ENCODE data around the gene FNDC3B. TPM values are rescaled to one million over a fixed set of nuclear protein-coding genes. Genes with fewer than 3 reads are reported as not detected.
A peak's percentile ranks its signal among the peaks of the same experiment; 100 is the strongest.
"Not testable (repeated sequence)": the region's sequence is repeated elsewhere in the genome, so short reads cannot be mapped to it uniquely, and the experiment has no call there.

Gene FNDC3B
- total RNA-seq, 1 donor from 2014 or later, result 64.4 TPM

- intact Hi-C loops (cut with micrococcal nuclease), result no loop called here
- no peak for DNase-seq
- no peak for ATAC-seq
Measured at GRCh38 chr3:172228036-172228415, 188.6 kb downstream of the FNDC3B start.

DNA sequence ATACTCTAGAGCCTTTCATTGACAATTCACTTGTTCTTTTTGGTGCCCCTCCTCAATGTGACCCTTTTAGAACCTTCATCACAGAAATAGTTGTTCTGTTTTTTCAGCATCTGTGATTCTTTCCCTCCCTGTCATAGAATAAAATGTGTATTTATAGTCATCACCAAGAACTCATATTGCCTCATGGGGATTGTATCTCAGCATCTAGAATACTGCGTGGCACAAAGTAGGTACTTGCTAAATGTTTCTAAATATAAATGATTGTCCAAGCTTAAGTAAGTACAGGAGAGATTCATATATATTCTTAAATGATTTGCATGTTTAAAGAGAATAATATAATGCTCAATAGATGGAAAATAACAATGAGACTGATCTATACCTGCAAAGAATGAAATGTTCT is 190.1 kb downstream of the FNDC3B start:
- no peak for DNase-seq
- ATAC-seq, result no peak
- intact Hi-C loops (cut with micrococcal nuclease), result no loop called here

DNA sequence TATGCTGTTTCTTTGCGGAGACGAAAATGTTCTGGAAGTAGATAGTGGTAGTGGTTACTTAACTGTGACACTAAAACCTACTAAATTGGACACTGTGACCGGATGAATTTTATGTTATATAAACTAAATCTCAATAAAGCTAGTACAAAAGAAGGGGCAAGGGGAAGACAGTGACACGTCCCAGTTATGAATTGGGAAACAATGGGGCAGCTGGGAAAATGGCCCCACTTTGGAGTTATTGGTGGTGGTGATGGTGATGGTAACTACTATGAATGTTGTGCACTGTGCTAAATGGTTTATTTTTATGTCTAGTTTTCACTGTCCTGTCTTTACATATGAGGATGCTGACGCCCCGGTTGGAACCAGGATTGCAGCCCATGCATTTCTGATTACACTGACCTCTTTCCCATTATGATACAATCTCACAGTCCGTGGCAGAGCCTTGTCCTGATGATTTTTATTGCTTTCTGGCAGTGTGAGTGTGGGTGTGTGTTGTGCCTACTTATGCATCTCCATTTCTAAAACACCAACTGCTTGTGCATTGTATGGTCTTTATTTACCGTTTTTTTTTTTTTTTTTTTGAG is 192.0 kb downstream of the FNDC3B start:
- no peak for DNase-seq
- ATAC-seq, result no peak

GRCh38 chr3:172232579-172233212 is 193.3 kb downstream of the FNDC3B start:
- intact Hi-C loops (cut with micrococcal nuclease), result no loop called here
- DNase-seq (no peak), ATAC-seq (no peak)

More for the DNA sequence above, 192.0 kb downstream of the FNDC3B start:
- intact Hi-C loops (cut with micrococcal nuclease), result no loop called here

DNA sequence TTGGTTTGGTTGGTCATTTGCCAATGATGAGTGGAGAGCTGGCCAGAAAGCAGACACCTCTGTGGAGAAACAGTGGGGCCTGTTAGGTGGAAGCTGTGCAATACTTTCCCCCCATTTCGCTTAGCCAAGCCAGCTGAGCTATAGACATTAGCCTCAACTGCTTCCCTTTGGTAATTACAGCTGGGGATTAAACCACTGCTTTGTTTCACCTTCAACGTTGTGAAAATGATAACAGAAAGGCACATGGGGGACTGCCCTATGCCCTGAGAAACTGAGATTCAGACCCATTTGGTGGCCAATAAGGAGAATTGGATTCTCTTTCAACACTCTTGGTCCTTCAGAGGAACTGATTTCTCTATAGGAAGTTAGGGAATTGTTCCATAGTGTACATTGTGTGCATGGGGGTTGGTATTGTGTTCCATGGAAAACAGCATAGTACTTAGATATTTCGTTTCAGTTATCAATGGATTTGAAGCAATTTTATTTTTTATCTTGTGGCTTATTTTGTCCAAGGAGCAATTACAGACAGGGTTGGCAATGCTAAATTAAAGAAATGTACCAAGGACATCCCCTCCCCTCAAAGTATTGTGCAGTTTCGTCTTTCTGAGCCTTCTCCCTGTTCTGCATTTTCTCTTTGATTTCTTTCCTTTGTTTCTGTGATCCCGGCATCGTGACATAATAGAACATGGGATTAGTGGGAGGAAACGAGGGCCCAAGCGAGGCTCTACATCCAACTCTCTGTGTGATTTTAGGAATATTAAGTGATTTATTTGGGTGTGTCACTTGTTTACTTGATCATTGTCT is 194.3 kb downstream of the FNDC3B start:
- no peak for ATAC-seq
- no peak for DNase-seq
- intact Hi-C loops (cut with micrococcal nuclease), result no loop called here

DNA sequence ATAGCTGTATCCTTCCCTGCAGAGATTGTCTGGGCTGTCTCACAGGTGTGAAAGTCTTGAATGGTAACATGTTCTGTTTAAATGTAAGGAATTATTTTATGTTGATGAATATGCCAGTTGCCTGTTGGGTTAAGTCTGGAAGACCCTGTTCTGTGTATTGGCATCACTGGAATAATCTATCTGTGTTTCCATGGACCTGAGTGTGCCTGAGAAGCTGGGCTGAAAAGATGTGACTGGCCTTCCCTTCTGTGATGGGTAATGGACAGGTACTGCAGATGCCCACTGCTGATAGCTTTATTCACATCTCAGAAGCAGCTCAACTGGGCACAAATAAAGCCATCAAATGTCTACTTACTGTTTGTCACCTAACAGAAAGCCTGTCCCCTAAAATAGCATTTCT is 196.3 kb downstream of the FNDC3B start:
- ATAC-seq (no peak), DNase-seq (no peak)
- intact Hi-C loops (cut with micrococcal nuclease), result no loop called here

GRCh38 chr3:172236771-172237742 is 197.7 kb downstream of the FNDC3B start:
- intact Hi-C loops (cut with micrococcal nuclease), result no loop called here
- DNase-seq, result no peak
- peak; percentile 19 for ATAC-seq

DNA sequence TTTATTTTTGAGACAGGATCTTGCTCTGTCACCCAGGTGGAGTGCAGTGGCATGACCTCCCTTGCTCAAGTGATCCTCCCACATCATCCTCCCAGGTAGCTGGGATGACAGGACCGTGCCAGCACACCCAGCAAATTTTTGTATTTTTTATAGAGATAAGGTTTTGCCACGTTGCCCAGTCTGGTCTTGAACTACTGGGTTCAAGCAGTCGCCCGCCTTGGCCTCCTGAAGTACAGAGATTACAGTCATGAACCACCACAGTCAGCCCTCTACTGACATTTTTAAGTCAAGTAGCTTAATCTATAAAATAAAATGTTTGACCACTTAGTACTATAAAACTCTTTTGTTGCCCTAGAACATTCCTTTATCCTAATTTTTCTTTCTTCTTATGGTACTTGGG is 198.8 kb downstream of the FNDC3B start:
- ATAC-seq (no peak), DNase-seq (no peak)
- intact Hi-C loops (cut with micrococcal nuclease), result no loop called here

DNA sequence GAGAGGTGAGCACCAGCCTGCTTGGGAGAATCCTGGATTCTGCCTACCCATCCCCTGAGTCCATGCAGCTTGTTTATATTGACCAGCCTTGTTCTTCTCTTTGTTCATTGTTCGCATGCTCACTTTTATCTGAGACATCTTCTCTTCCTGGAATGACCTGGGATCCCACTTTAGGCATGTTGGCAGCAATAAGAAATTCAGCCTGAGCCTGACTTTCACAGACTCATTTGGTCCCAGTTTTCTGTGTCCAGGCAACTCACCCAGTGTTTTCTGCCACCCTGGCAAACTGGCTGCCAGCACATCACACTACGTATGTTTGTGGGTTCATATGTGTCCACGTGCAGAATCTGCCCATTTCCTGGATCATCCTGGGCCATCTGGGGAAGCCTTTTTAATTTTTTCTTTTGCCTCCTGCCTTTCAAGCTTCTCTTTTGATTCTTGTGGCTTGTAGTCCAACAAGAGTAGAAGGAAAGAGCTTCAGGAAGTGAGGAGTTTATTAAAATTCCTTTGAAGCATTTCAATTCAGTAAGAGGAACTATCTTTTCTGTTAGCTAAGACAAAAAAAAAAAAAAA is 199.9 kb downstream of the FNDC3B start:
- intact Hi-C loops (cut with micrococcal nuclease), result no loop called here
- ATAC-seq, result peak; percentile 15
- DNase-seq, result no peak

DNA sequence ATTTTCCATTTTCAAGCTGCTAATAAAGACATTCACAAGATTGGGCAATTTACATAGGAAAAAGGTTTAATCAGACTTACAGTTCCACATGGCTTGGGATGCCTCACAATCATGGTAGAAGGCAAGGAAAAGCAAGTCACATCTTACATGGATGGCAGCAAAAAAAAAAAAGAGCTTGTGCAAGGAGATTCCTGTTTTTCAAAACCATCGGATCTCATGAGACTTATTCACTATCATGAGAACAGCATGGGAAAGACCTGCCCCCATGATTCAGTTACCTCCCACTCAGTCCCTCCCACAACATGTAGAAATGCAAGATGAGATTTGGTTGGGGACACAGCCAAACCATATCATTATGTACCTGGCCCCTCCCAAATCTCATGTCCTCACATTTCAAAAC is 202.0 kb downstream of the FNDC3B start:
- intact Hi-C loops (cut with micrococcal nuclease), result no loop called here
- ATAC-seq, result no peak
- DNase-seq, result no peak

DNA sequence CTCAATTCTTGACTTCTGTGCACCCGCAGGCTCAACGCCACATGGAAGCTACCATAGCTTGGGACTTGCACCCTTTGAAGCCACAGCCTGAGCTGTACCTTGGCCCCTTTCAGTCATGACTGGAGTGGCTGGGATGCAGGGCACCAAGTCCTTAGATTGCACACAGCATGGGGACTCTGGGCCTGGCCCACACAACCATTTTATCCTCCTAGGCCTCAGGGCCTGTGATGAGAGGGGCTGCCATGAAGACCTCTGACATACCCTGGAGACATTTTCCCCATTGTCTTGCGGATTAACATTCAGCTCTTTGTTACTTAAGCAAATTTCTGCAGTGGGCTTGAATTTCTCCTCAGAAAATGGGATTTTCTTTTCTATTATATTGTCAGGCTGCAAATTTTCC is 203.1 kb downstream of the FNDC3B start:
- DNase-seq; ATAC-seq; intact Hi-C loops (cut with micrococcal nuclease): not testable (repeated sequence)

GRCh38 chr3:172243376-172243775 is 204.0 kb downstream of the FNDC3B start:
- DNase-seq; intact Hi-C loops (cut with micrococcal nuclease); ATAC-seq: not testable (repeated sequence)

DNA sequence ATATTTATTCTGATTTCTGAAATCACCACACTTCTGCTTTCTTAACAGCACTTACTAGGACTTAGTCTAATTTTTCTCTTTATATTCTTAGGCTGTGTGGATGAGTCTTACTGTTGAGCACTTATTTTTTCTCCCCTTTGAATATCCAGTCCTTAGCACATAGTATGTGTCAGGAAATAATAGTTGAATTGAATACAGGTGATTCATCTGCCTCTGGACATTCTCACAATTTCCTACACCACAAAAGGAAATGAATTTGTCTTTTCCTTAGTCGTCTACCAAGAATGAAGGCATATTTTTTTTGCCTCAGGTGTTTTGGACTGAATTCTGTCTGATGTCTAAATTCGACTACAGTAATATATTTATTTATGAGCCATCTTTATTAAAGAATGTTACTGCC is 204.6 kb downstream of the FNDC3B start:
- DNase-seq (no peak), ATAC-seq (no peak)
- intact Hi-C loops (cut with micrococcal nuclease), result no loop called here

DNA sequence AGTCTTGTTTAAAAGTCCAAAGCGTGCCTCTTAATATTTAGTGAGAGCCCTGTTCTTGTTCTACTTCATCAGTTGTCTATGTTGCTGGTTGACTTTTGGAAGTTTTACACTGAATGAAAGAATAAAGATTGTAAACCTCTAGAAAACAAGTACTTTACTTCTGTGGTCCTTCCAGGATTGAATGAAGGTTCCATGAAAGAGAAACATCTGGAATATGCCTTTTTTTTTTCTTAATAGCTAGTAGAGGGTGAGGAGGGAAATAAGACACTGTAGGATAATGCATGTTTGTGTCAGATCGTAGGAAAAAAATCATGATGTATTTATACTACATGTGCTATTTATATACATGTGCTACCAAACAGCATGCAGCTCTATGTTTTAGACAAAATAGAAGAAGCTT is 205.9 kb downstream of the FNDC3B start:
- intact Hi-C loops (cut with micrococcal nuclease), result no loop called here
- ATAC-seq, result no peak
- DNase-seq, result no peak

DNA sequence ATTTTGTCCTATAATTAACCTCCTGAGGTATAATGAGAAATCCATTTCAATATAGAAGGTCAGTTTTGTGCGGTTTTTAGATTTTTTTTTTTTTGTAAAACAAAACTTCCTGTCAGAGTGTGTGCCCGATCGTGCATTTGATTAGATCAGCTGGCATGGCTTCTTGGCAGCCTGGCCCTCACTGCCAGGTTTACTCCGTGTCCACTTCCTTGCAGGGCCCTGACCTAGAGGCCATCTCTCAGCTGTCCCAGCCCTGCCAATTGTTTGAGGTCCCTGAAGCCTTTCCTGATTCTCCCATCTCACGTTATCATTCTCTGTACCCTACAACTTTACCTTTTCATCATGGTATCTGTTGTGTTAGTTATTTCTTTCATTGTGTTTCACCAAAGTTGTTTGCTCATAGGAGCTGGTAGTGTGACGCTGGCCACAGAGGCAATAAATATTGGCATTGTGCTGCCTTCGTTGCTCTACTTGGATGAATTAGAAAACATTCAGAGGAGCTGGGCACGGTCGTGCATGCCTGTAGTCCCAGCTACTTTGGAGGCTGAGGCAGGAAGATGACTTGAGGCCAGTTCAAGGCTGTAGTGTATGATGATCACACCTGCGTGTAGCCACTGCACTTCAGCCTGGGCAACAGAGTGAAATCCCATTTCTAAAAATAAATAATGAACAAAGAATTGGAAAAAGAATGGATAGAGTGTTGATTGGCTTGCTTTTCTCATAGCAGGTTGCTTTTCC is 206.9 kb downstream of the FNDC3B start:
- no peak for DNase-seq
- ATAC-seq, result peak; percentile 52
- intact Hi-C loops (cut with micrococcal nuclease), result no loop called here

DNA sequence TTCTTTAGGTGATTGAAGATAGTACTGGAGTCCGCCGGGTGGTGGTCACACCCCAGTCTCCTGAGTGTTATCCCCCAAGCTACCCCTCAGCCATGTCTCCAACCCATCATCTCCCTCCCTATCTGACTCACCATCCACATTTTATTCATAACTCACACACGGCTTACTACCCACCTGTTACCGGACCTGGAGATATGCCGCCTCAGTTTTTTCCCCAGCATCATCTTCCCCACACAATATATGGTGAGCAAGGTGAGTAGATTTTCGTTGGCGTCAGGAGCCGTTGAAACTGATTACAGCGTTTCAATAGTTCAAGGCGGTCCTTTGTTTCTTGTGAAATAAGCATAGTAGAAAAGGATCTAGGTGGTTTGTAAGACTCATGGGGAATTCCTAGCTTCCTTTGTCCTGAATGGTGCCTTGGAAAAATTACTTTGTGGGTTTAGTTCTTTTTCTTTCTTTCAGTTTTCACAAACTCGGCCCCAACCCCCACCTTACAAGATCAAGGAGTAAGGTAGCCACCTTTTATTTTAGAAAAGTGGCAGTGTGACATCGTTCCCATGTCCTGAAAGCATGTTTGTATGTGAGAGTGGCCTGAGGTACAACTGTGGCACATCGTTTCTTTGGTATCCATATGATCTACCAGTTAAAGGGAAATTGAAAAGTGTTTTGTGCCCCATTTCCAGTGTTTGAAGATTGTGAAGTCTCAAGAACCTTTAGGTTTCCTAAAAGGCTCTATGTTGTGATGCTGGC is 208.3 kb downstream of the FNDC3B start:
- ATAC-seq (no peak), DNase-seq (no peak)
- intact Hi-C loops (cut with micrococcal nuclease), result no loop called here

GRCh38 chr3:172249039-172249438 is 209.7 kb downstream of the FNDC3B start:
- no peak for DNase-seq
- ATAC-seq, result no peak
- intact Hi-C loops (cut with micrococcal nuclease), result no loop called here

- ATAC-seq, result no peak
- DNase-seq, result no peak
- intact Hi-C loops (cut with micrococcal nuclease), result no loop called here
Measured at GRCh38 chr3:172251211-172251610, 211.8 kb downstream of the FNDC3B start.

All from left ventricle myocardium superior (tissue), 1 donor.